ENCODE data around the gene SLC22A12.

Gene SLC22A12

DNA sequence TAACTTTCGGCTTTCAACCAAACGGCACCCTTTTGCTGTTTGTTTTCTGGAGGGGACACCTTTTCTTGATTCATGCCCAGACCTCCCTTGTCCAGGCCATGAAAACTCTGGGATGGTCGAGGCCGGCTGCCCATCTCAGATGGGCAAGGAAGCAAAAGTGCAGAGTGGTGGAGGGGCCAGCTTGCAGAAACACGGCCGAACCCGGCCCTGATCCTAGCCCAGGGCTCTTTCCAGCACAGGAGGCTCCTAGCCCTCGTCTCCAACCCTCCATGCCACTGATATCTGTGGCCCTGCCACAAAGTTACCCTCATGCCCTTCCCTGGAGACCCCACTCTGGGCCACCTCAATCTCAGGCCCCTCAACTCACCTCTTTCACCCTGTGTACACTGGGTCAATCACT lies 18.9 kb upstream of the SLC22A12 start:
- TF ChIP-seq, protein P1, sequence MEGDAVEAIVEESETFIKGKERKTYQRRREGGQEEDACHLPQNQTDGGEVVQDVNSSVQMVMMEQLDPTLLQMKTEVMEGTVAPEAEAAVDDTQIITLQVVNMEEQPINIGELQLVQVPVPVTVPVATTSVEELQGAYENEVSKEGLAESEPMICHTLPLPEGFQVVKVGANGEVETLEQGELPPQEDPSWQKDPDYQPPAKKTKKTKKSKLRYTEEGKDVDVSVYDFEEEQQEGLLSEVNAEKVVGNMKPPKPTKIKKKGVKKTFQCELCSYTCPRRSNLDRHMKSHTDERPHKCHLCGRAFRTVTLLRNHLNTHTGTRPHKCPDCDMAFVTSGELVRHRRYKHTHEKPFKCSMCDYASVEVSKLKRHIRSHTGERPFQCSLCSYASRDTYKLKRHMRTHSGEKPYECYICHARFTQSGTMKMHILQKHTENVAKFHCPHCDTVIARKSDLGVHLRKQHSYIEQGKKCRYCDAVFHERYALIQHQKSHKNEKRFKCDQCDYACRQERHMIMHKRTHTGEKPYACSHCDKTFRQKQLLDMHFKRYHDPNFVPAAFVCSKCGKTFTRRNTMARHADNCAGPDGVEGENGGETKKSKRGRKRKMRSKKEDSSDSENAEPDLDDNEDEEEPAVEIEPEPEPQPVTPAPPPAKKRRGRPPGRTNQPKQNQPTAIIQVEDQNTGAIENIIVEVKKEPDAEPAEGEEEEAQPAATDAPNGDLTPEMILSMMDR (IDR thresholded peaks at IDR 0.05): no peak

DNA sequence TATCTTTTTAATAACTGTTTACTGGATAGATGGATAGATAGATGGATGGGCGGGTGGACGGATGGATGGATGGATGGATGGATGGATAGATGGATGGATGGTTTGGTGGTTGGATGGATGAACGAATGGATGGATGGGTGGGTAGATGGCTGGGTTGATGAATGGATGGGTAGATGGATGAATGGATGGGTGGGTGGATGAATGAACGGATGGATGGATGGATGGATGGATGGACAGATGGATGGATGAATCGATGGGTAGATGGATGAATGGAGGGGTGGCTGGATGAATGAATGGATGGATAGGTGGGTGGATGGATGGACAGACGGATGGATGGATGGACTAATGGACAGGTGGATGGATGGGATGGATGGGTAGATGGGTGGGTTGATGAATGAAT lies 13.8 kb upstream of the SLC22A12 start:
- no peak overlapping the region for H3K4me3 ChIP-seq
- peaks cover 0 to 8% (median 2%) of the 10 kb centered on the region in 4 donors for H3K4me1 ChIP-seq
- peak in 1 of 2 donors; percentile 34 for DNase-seq
- H3K9me3 ChIP-seq: no peaks in the 10 kb centered on the region
- TF ChIP-seq, protein P1 (IDR thresholded peaks at IDR 0.05): no peak
- intact Hi-C loops (cut with DNase I; ENCODE audit: low total_unique reads): no loop called here
- H3K27me3 ChIP-seq: no peaks in the 10 kb centered on the region
- no peaks in the 10 kb centered on the region for H3K36me3 ChIP-seq
- no peak overlapping the region for H3K27ac ChIP-seq

More for the DNA sequence above, 18.9 kb upstream of the SLC22A12 start:
- Histone ChIP-seq H3K4me3 (no peak overlapping the region), H3K36me3 (no peaks in the 10 kb centered on the region), H3K4me1 (no peaks in the 10 kb centered on the region), H3K27ac (no peak overlapping the region), H3K9me3 (no peaks in the 10 kb centered on the region), H3K27me3 (peaks cover 0 to 12% of the 10 kb centered on the region in 2 donors)
- intact Hi-C loops (cut with DNase I; ENCODE audit: low total_unique reads): no loop called here
- no peak for DNase-seq

DNA sequence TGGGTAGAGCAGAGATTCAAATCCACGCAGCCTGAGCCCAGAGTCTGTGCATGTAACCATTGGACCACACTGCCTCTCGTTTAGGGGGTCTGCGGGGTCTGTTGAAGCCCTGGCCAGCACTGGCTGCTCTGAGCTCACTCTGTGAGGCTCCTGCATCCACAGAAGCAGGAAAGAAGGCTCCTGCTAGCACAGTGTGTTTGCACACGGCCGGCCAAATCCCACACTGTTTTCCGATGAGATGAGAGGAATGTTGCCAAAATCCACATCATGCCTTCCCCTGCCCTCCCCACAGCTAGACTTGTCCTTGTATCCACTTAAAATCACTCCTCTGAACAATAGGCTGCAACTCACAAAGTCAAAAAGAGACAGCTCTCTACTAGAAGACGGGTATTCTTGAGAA lies 10.6 kb upstream of the SLC22A12 start:
- Histone ChIP-seq H3K27me3 (no peaks in the 10 kb centered on the region), H3K9me3 (no peaks in the 10 kb centered on the region), H3K4me1 (peaks cover 0 to 8% (median 2%) of the 10 kb centered on the region in 4 donors), H3K36me3 (no peaks in the 10 kb centered on the region), H3K4me3 (no peak overlapping the region), H3K27ac (no peak overlapping the region)
- TF ChIP-seq, protein P1 (IDR thresholded peaks at IDR 0.05): no peak
- no peak for DNase-seq
- intact Hi-C loops (cut with DNase I; ENCODE audit: low total_unique reads): no loop called here

DNA sequence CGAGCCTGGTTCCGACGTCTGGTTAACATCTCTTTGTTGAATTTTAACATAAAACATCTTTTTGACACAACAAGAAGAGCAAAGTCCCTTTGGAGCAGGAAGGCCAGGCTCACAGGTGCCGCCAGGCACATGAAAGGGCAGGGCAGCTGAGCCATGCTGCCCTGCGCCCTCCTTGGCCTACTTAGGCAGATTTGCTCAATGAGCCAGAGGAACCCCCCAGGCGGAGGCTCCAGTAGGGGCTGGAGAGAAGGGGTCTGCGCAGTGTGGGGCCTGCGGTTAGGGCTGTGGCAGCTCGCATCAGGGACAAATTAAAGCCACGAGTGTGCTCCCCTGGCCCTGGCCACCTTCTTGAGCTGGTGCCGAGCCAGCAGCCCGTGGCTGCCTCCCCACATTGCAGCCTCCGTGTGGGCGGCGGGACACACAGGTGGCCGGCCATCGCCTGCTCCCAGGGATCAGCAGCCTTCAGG lies 9.9 kb upstream of the SLC22A12 start:
- Histone ChIP-seq H3K27me3 (no peaks in the 10 kb centered on the region), H3K9me3 (no peaks in the 10 kb centered on the region), H3K4me1 (peaks cover 0 to 8% (median 2%) of the 10 kb centered on the region in 4 donors), H3K27ac (no peak overlapping the region), H3K36me3 (no peaks in the 10 kb centered on the region), H3K4me3 (no peak overlapping the region)
- DNase-seq: no peak
- TF ChIP-seq, protein P1 (IDR thresholded peaks at IDR 0.05): no peak
- intact Hi-C loops (cut with DNase I; ENCODE audit: low total_unique reads): no loop called here

DNA sequence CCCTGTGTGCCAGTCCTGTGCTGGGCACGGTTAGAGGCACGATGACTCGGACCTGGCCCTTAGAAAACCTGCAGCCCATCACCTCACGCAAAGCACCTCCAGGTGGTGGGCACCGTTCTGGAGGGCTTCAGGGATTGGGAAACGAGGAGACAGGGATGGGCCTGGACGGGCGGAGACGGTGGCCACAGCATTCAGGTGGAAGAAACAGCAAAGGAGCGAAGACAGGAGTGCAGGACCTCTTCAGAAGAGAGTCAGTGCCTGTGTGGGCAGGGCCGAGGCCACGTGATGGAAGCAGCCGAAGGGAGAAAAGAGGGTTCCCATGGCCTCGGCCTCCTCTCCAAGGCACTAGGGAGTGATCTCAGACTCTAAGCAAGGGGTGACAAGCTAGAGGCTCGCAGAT lies 8.1 kb upstream of the SLC22A12 start:
- H3K27me3 ChIP-seq: no peaks in the 10 kb centered on the region

More for the DNA sequence above, 8.1 kb upstream of the SLC22A12 start:
- Histone ChIP-seq H3K4me1 (peaks cover 0 to 8% (median 2%) of the 10 kb centered on the region in 4 donors), H3K36me3 (no peaks in the 10 kb centered on the region), H3K4me3 (no peak overlapping the region), H3K27ac (no peak overlapping the region), H3K9me3 (peaks cover 0 to 4% (median 0%) of the 10 kb centered on the region in 3 donors)
- intact Hi-C loops (cut with DNase I; ENCODE audit: low total_unique reads): no loop called here
- DNase-seq: no peak
- TF ChIP-seq, protein P1 (IDR thresholded peaks at IDR 0.05): no peak
